Endothelial cell of umbilical vein (primary cell): ENCODE results near the gene CPLANE2. TPM values are rescaled to one million over a fixed set of nuclear protein-coding genes. Genes with fewer than 3 reads are reported as not detected.

Experiments
- BruUV-seq: library from RNA; stranded (reverse); fragments of 400-500 nt; replicated peaks from 2 replicates; lab custom pipeline; 2021; lab: Mats Ljungman, UMichigan
- CTCF ChIA-PET: fragments of 300-600, 350-600 bp; sonication (Branson Sonifier 250); formaldehyde crosslinking; loops from one replicate; lab custom pipeline; 2021; ENCODE audit warnings: antibody characterized with exemption, inconsistent platforms; lab: Charles Lee
- POLR2A ChIA-PET: fragments of 300-600, 350-600 bp; sonication (Branson Sonifier 250); formaldehyde crosslinking; loops from one replicate; lab custom pipeline; 2021; ENCODE audit warnings: antibody characterized with exemption, inconsistent platforms; lab: Charles Lee
- DNase-seq: peaks from one replicate; pipeline ENCODE4 v3.0.0-alpha.2; 2011; ENCODE audit warnings: low read depth, low spot score
- FAIRE-seq: peaks from 2 replicates; lab custom pipeline; 2011; peaks lifted over from hg19 to GRCh38; lab: Jason Lieb, UNC
- H2AFZ ChIP-seq: 2 replicates; pipeline ENCODE4 v1.6.0; 2012; ENCODE audit warnings: low read depth, low read length, control low read depth, inconsistent platforms
- H3K27ac ChIP-seq: 2 replicates; pipeline ENCODE4 v1.5.1; 2011; ENCODE audit warnings: low read depth, mild to moderate bottlenecking, control low read depth, low read length, moderate library complexity; ENCODE audit not compliant: insufficient read depth
- H3K27me3 ChIP-seq, 2 experiments: 2 replicates each; pipeline versions ENCODE4 v1.6.0 to v1.6.1; 2011; ENCODE audit warnings: low read length in 2 of 2, mixed read lengths in 1 of 2; ENCODE audit not compliant: control insufficient read depth in 2 of 2, insufficient read depth in 2 of 2
- H3K36me3 ChIP-seq, 2 experiments: 2 replicates in 1 of 2; 3 replicates in 1 of 2; pipeline ENCODE4 v1.5.1; 2011; ENCODE audit warnings: low read length in 2 of 2, mild to moderate bottlenecking in 1 of 2, moderate library complexity in 1 of 2; ENCODE audit not compliant: control insufficient read depth in 2 of 2, insufficient read depth in 2 of 2; ENCODE audit errors: extremely low read depth in 1 of 2
- H3K4me1 ChIP-seq: 3 replicates; pipeline ENCODE4 v1.5.1; 2011; ENCODE audit warnings: mild to moderate bottlenecking, low read length; ENCODE audit not compliant: control insufficient read depth, insufficient read depth; ENCODE audit errors: extremely low read depth
- H3K4me2 ChIP-seq: 2 replicates; pipeline ENCODE4 v1.6.1; 2011; ENCODE audit warnings: low read length, control low read depth, mixed read lengths; ENCODE audit not compliant: insufficient read depth
- H3K4me3 ChIP-seq, 3 experiments: fragments of 200-600 bp in 1 of 3; sonication (generic), shearing (Covaris generic) in 1 of 3; replicated peaks in 1 of 3; 2 replicates each; pipeline ENCODE4 v1.5.1; 2011 to 2016; ENCODE audit warnings: control low read depth in 3 of 3, low read length in 3 of 3, mild to moderate bottlenecking in 2 of 3, inconsistent platforms in 1 of 3, low read depth in 1 of 3, moderate library complexity in 1 of 3; ENCODE audit not compliant: insufficient read depth in 1 of 3
- H3K79me2 ChIP-seq: 2 replicates; pipeline ENCODE4 v1.6.0; 2012; ENCODE audit warnings: low read length, inconsistent platforms; ENCODE audit not compliant: control insufficient read depth, insufficient read depth
- H3K9ac ChIP-seq: replicated peaks from 2 replicates; pipeline ENCODE3; 2011; ENCODE audit warnings: low read length, control low read depth; ENCODE audit not compliant: insufficient read depth; ENCODE audit errors: extremely low read depth
- H3K9me1 ChIP-seq: replicated peaks from 3 replicates; pipeline ENCODE4 v1.6.0; 2011; ENCODE audit warnings: mild to moderate bottlenecking, low read length; ENCODE audit not compliant: control insufficient read depth, insufficient read depth; ENCODE audit errors: extremely low read depth
- H3K9me3 ChIP-seq: replicated peaks from 2 replicates; pipeline ENCODE4 v1.5.1; 2012; ENCODE audit warnings: low read length, inconsistent platforms; ENCODE audit not compliant: control insufficient read depth, insufficient read depth
- H4K20me1 ChIP-seq: replicated peaks from 2 replicates; pipeline ENCODE3; 2011; ENCODE audit warnings: mild to moderate bottlenecking, low read length; ENCODE audit not compliant: control insufficient read depth, insufficient read depth; ENCODE audit errors: extremely low read depth
- EZH2 ChIP-seq: IDR thresholded peaks from 2 replicates; pipeline ENCODE4 v1.6.1; 2012; ENCODE audit warnings: borderline replicate concordance, low read depth, mild to moderate bottlenecking, moderate library complexity, low read length, inconsistent platforms; ENCODE audit not compliant: severe bottlenecking
- JUN ChIP-seq: IDR thresholded peaks from 2 replicates; pipeline ENCODE4 v1.6.1; 2011; ENCODE audit warnings: borderline replicate concordance, low read depth; ENCODE audit not compliant: insufficient read length, insufficient read depth
- POLR2AphosphoS5 ChIP-seq: IDR thresholded peaks from 2 replicates; pipeline ENCODE4 v1.6.1; 2012; ENCODE audit warnings: low read depth, mild to moderate bottlenecking, control low read depth, low read length, moderate library complexity; ENCODE audit not compliant: insufficient read depth
- dilution Hi-C: fragments of 300-500 bp; cut with MboI; formaldehyde crosslinking; loops from one replicate; pipeline ENCODE4 v1.15.0; 2019; ENCODE audit warnings: low sequenced_read_pairs; ENCODE audit not compliant: extremely low pct_ligation_motif_present
- intact Hi-C: fragments of 100-400 bp; cut with micrococcal nuclease; formaldehyde crosslinking; loops from one replicate; pipeline ENCODE4 v1.10.0; 2022
- polyA plus RNA-seq, 4 experiments: library from polyadenylated mRNA; depleted of rRNA in 3 of 4; stranded (reverse) in 3 of 4; unstranded in 1 of 4; fragments of >200 nt; gene quantifications; 2 replicates each; pipeline versions ENCODE4 v1.2.1 to v1.2.3, GENCODE V29; 2011 to 2012; ENCODE audit warnings: missing spikeins in 1 of 4
- total RNA-seq: library from RNA; stranded (reverse); gene quantifications from 2 replicates; pipeline ENCODE4 v1.2.3, GENCODE V29; 2021
- TF ChIP-seq, protein P1 (sequence below), 2 donors: IDR thresholded peaks; 1 replicate in 1 of 2; 2 replicates in 1 of 2; pipeline ENCODE4 v1.5.1; 2011; ENCODE audit warnings: low read length in 2 of 2, mild to moderate bottlenecking in 2 of 2, moderate library complexity in 2 of 2, control low read depth in 1 of 2, inconsistent platforms in 1 of 2, low read depth in 1 of 2; ENCODE audit not compliant: insufficient read depth in 1 of 2; ENCODE audit errors: extremely low read depth in 1 of 2

CPLANE2 gene
- total and polyA plus RNA-seq, 2 donors (not counting 3 experiments of a cell fraction or from before 2014, with no cell fraction given), result 3.9 to 4.6 TPM

DNA sequence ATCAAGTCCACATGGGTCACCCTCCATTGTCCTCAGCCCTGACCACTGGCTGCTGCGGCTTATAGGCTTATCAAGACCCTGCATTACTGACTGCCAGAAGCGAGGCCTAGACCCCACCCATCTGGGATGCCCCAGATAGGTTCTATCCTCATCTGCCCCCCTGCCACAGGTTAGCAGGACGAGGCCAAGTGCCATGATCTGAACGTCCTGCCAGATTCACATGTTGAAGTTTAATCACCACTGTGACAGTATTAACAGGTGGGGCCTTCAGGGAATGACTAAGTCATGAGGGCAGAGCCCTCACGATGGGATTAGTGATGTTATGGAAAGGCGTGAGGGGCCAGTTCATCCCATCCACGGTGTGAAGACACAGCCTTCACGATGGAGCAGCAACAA is 6.2 kb upstream of the CPLANE2 start:
- Histone ChIP-seq H3K79me2 (no peaks in the 10 kb centered on the region), H2AFZ (no peak overlapping the region), H3K4me1 (peaks cover 9% of the 10 kb centered on the region), H3K9me3 (no peaks in the 10 kb centered on the region), H4K20me1 (no peaks in the 10 kb centered on the region), H3K36me3 (peaks cover 0 to 2% of the 10 kb centered on the region in 2 experiments), H3K4me2 (no peak overlapping the region), H3K27ac (no peak overlapping the region), H3K9me1 (no peaks in the 10 kb centered on the region), H3K9ac (no peak overlapping the region), H3K4me3 (no peak overlapping the region), H3K27me3 (no peaks in the 10 kb centered on the region)
- TF ChIP-seq POLR2AphosphoS5 (no peak), JUN (no peak), EZH2 (no peak)
- TF ChIP-seq, protein P1, sequence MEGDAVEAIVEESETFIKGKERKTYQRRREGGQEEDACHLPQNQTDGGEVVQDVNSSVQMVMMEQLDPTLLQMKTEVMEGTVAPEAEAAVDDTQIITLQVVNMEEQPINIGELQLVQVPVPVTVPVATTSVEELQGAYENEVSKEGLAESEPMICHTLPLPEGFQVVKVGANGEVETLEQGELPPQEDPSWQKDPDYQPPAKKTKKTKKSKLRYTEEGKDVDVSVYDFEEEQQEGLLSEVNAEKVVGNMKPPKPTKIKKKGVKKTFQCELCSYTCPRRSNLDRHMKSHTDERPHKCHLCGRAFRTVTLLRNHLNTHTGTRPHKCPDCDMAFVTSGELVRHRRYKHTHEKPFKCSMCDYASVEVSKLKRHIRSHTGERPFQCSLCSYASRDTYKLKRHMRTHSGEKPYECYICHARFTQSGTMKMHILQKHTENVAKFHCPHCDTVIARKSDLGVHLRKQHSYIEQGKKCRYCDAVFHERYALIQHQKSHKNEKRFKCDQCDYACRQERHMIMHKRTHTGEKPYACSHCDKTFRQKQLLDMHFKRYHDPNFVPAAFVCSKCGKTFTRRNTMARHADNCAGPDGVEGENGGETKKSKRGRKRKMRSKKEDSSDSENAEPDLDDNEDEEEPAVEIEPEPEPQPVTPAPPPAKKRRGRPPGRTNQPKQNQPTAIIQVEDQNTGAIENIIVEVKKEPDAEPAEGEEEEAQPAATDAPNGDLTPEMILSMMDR (IDR thresholded peaks at IDR 0.05; ENCODE audit: extremely low read depth in 1 of 2, insufficient read depth in 1 of 2, low read depth in 1 of 2, low read length in 2 of 2), result no peak
- intact Hi-C loops, result no loop called here
- DNase-seq, result no peak
- dilution Hi-C loops, result no loop called here
- ChIA-PET CTCF (interaction anchor here (0.6 to 9.5 kb wide), 11 partner anchors 10 to 165 kb away, joined by 3 to 179 read pairs (median 8); partner anchors contain the start of genes ARHGEF19 and FAM131C), POLR2A (no interaction called here)
- FAIRE-seq, result no peak
- no TSS peak for BruUV-seq
